Measurements from ENCODE around the gene INSL3. TPM values are rescaled to one million over a fixed set of nuclear protein-coding genes. Genes with fewer than 3 reads are reported as not detected.

The INSL3 gene
- total RNA-seq, 1 donor from 2014 or later: 5.9 TPM

- Mint-ChIP-seq H3K27ac (no peak overlapping the region), H3K27me3 (no peaks in the 10 kb centered on the region), H3K4me1 (peaks cover 27% of the 10 kb centered on the region), H3K4me3 (no peak overlapping the region), H3K9me3 (peaks cover 6% of the 10 kb centered on the region), H3K36me3 (ENCODE audit: low read depth) (peaks cover 89% of the 10 kb centered on the region)
- no peak for DNase-seq
- intact Hi-C loops (cut with micrococcal nuclease): no loop called here
These were observed 18.7 kb upstream of the INSL3 start for GRCh38 chr19:17840019-17840418.

GRCh38 chr19:17837972-17838371 is 16.7 kb upstream of the INSL3 start:
- H3K4me3 Mint-ChIP-seq: no peak overlapping the region
- DNase-seq: peak; percentile 53
- peaks cover 6% of the 10 kb centered on the region for H3K9me3 Mint-ChIP-seq
- H3K27ac Mint-ChIP-seq: no peak overlapping the region
- H3K36me3 Mint-ChIP-seq (ENCODE audit: low read depth): peaks cover 87% of the 10 kb centered on the region
- peaks cover 15% of the 10 kb centered on the region for H3K4me1 Mint-ChIP-seq
- intact Hi-C loops (cut with micrococcal nuclease): no loop called here
- no peaks in the 10 kb centered on the region for H3K27me3 Mint-ChIP-seq

GRCh38 chr19:17836530-17836929 is 15.2 kb upstream of the INSL3 start:
- Mint-ChIP-seq H3K27me3 (no peaks in the 10 kb centered on the region), H3K4me1 (peaks cover 15% of the 10 kb centered on the region)
- DNase-seq: no peak

GRCh38 chr19:17835182-17836006 is 14.1 kb upstream of the INSL3 start:
- DNase-seq: no peak
- Mint-ChIP-seq H3K36me3 (ENCODE audit: low read depth) (peaks cover 91% of the 10 kb centered on the region), H3K27me3 (no peaks in the 10 kb centered on the region), H3K27ac (peak overlapping the region; percentile 54), H3K4me3 (no peak overlapping the region), H3K4me1 (peaks cover 16% of the 10 kb centered on the region), H3K9me3 (peaks cover 6% of the 10 kb centered on the region)
- intact Hi-C loops (cut with micrococcal nuclease): no loop called here

More at GRCh38 chr19:17836530-17836929, 15.2 kb upstream of the INSL3 start:
- peaks cover 89% of the 10 kb centered on the region for H3K36me3 Mint-ChIP-seq (ENCODE audit: low read depth)
- H3K9me3 Mint-ChIP-seq: peaks cover 6% of the 10 kb centered on the region
- intact Hi-C loops (cut with micrococcal nuclease): no loop called here
- H3K4me3 Mint-ChIP-seq: no peak overlapping the region
- H3K27ac Mint-ChIP-seq: peak overlapping the region; percentile 42

GRCh38 chr19:17834350-17835181 is 13.2 kb upstream of the INSL3 start:
- no peak overlapping the region for H3K27ac Mint-ChIP-seq
- peaks cover 18% of the 10 kb centered on the region for H3K4me1 Mint-ChIP-seq
- DNase-seq: no peak
- intact Hi-C loops (cut with micrococcal nuclease): no loop called here
- peaks cover 6% of the 10 kb centered on the region for H3K9me3 Mint-ChIP-seq
- no peak overlapping the region for H3K4me3 Mint-ChIP-seq
- peaks cover 91% of the 10 kb centered on the region for H3K36me3 Mint-ChIP-seq (ENCODE audit: low read depth)
- H3K27me3 Mint-ChIP-seq: no peaks in the 10 kb centered on the region

GRCh38 chr19:17832443-17833208 is 11.3 kb upstream of the INSL3 start:
- no peak for DNase-seq
- intact Hi-C loops (cut with micrococcal nuclease): no loop called here
- H3K36me3 Mint-ChIP-seq (ENCODE audit: low read depth): peaks cover 87% of the 10 kb centered on the region
- peaks cover 19% of the 10 kb centered on the region for H3K4me1 Mint-ChIP-seq
- no peaks in the 10 kb centered on the region for H3K27me3 Mint-ChIP-seq
- H3K27ac Mint-ChIP-seq: no peak overlapping the region
- peaks cover 6% of the 10 kb centered on the region for H3K9me3 Mint-ChIP-seq
- no peak overlapping the region for H3K4me3 Mint-ChIP-seq

DNA sequence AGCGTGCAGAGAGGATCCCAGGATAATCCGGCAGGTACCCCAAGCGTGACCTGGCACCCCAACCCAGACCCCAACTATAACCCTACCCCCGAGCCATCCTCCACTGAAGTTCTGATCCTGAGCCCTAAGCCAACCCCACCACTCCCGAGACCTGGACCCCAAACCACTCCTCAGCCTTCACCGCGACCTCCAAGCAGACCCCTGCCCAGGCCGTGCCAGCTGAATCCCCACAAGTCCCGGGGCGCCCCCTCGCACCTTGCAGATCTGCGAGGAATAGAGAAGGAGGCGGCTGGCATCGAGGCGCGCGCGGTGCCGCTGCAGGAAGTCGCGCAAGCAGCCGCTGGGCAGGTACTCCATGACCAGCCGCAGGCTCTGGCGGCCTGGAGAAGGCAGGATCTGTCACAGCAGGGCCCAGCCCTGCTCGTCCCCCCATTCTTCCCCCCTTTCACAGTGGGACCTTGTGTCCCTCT is 10.1 kb upstream of the INSL3 start:
- intact Hi-C loops (cut with micrococcal nuclease): no loop called here
- Mint-ChIP-seq H3K4me1 (peaks cover 15% of the 10 kb centered on the region), H3K27ac (no peak overlapping the region), H3K36me3 (ENCODE audit: low read depth) (peaks cover 82% of the 10 kb centered on the region), H3K27me3 (no peaks in the 10 kb centered on the region), H3K9me3 (peaks cover 6% of the 10 kb centered on the region), H3K4me3 (no peak overlapping the region)
- no peak for DNase-seq

- peaks cover 11% of the 10 kb centered on the region for H3K4me1 Mint-ChIP-seq
- intact Hi-C loops (cut with micrococcal nuclease): no loop called here
- no peak overlapping the region for H3K4me3 Mint-ChIP-seq
- no peaks in the 10 kb centered on the region for H3K27me3 Mint-ChIP-seq
- no peak overlapping the region for H3K27ac Mint-ChIP-seq
- H3K9me3 Mint-ChIP-seq: peaks cover 6% of the 10 kb centered on the region
- H3K36me3 Mint-ChIP-seq (ENCODE audit: low read depth): peaks cover 76% of the 10 kb centered on the region
- peak; percentile 79 for DNase-seq
These were observed 9.5 kb upstream of the INSL3 start for GRCh38 chr19:17830567-17831418.

DNA sequence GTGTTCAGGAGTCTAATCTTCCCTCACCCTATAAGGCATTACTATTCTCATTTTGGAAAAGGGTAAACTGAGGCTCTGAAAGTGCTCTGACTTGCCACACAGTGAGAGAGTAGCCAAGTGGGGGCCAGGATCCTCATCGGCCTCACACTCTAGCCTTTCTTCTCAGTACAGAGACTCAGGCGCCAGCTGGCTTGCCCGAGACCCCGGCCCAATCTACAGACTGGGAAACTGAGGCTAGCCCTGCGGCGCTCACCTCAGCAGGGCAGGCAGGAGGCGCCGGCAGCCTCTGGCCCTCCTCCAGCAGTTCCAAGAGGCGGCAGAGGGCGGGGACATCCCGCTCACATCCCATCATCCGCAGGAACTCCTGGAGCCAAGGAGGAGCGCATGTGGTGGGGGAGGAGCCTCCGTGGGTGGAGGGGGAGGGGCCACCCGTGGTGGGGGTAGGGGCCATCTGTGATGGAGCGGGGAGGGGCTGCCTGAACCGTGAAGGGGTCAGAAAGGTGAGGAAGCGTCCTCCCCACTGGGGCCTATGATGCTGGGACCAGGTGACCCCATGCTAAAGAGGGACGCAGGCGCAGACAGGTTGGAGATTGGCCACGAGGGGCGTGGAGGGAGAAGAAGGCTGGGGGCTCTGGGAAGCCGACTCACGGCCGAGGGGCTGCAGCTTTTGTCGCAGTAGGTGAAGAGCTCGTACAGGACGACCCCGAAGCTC is 8.7 kb upstream of the INSL3 start:
- intact Hi-C loops (cut with micrococcal nuclease): no loop called here
- no peak for DNase-seq
- Mint-ChIP-seq H3K27me3 (no peaks in the 10 kb centered on the region), H3K9me3 (no peaks in the 10 kb centered on the region), H3K27ac (no peak overlapping the region), H3K36me3 (ENCODE audit: low read depth) (peaks cover 73% of the 10 kb centered on the region), H3K4me1 (peaks cover 5% of the 10 kb centered on the region), H3K4me3 (no peak overlapping the region)

- H3K27ac Mint-ChIP-seq: no peak overlapping the region
- no peak overlapping the region for H3K4me3 Mint-ChIP-seq
- no peaks in the 10 kb centered on the region for H3K27me3 Mint-ChIP-seq
- DNase-seq: no peak
- intact Hi-C loops (cut with micrococcal nuclease): no loop called here
- H3K4me1 Mint-ChIP-seq: peaks cover 5% of the 10 kb centered on the region
- peaks cover 56% of the 10 kb centered on the region for H3K36me3 Mint-ChIP-seq (ENCODE audit: low read depth)
- no peaks in the 10 kb centered on the region for H3K9me3 Mint-ChIP-seq
These were observed 5.3 kb upstream of the INSL3 start for GRCh38 chr19:17826508-17827056.

- DNase-seq: no peak
- Mint-ChIP-seq H3K4me3 (no peak overlapping the region), H3K27me3 (no peaks in the 10 kb centered on the region), H3K9me3 (no peaks in the 10 kb centered on the region), H3K36me3 (ENCODE audit: low read depth) (peaks cover 36% of the 10 kb centered on the region), H3K4me1 (peaks cover 3% of the 10 kb centered on the region), H3K27ac (no peak overlapping the region)
- intact Hi-C loops (cut with micrococcal nuclease): no loop called here
These were observed 3.0 kb upstream of the INSL3 start for GRCh38 chr19:17824339-17824738.

- Mint-ChIP-seq H3K9me3 (no peaks in the 10 kb centered on the region), H3K27ac (no peak overlapping the region), H3K4me3 (no peak overlapping the region)
These were observed 3.5 kb downstream of the INSL3 start for GRCh38 chr19:17817668-17818363.

More at GRCh38 chr19:17817668-17818363, 3.5 kb downstream of the INSL3 start:
- H3K4me1 Mint-ChIP-seq: no peaks in the 10 kb centered on the region
- no peaks in the 10 kb centered on the region for H3K27me3 Mint-ChIP-seq
- no peak for DNase-seq
- peaks cover 6% of the 10 kb centered on the region for H3K36me3 Mint-ChIP-seq (ENCODE audit: low read depth)
- intact Hi-C loops (cut with micrococcal nuclease): no loop called here

Measured in activated CD4-positive, alpha-beta T cell treated with anti-CD3 and anti-CD28 coated beads, Interleukin-2, amount 10 ng/mL, durations not matched to agents 24 days and 14 days (primary cell).